GM11168 (cell line): Measurements from ENCODE around the gene TMEM244.
"Not testable (repeated sequence)": the region's sequence is repeated elsewhere in the genome, so short reads cannot be mapped to it uniquely, and the experiment has no call there.

Source experiments
- in situ Hi-C: fragments of 300-500 bp; cut with MboI; formaldehyde crosslinking; loops from one replicate; pipeline ENCODE4 v1.12.0; 2022; ENCODE audit warnings: low sequenced_read_pairs; ENCODE audit not compliant: unreplicated experiment

Gene TMEM244, protein sequence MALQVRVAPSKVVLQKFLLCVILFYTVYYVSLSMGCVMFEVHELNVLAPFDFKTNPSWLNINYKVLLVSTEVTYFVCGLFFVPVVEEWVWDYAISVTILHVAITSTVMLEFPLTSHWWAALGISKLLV

GRCh38 chr6:129860908-129861665 is at the start of gene TMEM244:
TMEM244 (minus strand) TSS chr6:129861315; CDS start chr6:129861188, 127 bp downstream.
- in situ Hi-C loops, result no loop called here

DNA sequence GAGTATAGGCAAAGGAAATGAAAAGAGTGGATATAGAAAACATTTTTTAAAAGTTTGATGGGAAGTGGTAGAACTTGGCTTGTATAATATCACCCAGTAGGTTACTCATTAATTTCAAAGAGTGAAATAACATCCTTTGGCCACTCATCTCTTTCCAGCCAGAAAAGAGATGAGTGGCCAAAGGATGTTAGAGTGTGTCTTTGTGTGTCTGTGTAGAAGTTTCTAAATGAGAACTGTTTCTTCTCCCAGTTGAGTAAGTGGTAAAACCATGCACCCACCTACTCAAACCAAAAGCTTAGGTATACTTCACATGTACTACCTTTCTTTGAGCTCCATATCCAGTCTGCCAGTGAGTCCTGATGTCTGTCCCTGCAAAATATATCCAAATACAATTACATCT is 47.7 kb upstream of the TMEM244 start:
- in situ Hi-C loops, result loop anchor here (25.0 kb wide), 1 partner anchor 1203 kb away; no protein-coding TSS in a partner anchor

DNA sequence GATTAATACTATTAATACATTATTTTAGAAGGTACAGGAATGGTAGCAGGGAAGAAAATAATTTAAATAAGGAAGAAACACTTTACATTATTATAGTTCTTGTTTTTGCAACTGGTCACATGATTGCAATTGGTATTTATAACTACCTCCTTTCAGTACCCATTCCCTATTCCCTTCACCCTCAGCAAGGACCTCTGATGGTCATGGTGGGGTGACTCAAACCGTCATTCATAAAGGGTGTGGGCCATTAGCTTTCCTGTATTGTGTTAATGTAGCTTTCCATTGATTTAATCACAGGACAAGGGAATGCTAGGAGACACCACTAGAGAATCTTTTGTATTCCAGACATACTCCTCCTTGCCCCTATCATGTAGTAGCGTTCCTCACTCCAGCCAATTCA is 47.2 kb upstream of the TMEM244 start:
- in situ Hi-C loops, result loop anchor here (25.0 kb wide), 1 partner anchor 1204 kb away; no protein-coding TSS in a partner anchor

DNA sequence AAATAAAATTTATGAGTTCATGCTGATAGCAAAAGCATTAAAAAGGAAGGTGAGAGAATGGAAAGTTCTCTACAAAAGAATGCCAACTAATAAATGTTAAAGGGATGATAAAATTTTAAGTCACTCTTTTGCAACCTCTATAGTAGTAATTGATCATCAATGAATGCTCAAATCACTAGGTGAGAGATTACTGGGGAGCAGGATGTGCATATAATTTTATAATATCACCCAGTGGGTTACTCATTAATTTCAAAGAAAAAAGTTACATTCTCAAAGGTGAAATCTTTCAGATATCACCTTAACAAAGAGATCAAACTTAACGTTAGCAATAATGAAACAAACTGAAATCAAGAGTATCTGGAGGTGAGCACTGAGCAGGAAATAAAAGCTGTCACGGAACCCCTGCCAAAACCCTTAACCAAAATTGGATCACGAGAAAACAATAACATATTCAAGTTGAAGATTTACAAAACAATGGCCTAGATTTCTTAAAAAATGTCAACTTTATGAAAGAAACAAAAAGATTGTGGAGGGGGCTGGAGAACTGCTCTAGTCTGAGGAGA is 45.5 kb upstream of the TMEM244 start:
- in situ Hi-C loops, result loop anchor here (25.0 kb wide), 1 partner anchor 1206 kb away; no protein-coding TSS in a partner anchor

GRCh38 chr6:129903082-129903481 is 42.0 kb upstream of the TMEM244 start:
- in situ Hi-C loops, result loop anchor here (25.0 kb wide), 1 partner anchor 1209 kb away; no protein-coding TSS in a partner anchor

- in situ Hi-C loops, result loop anchor here (25.0 kb wide), 1 partner anchor 1210 kb away; no protein-coding TSS in a partner anchor
Observed at GRCh38 chr6:129902681-129903080, 41.6 kb upstream of the TMEM244 start.

DNA sequence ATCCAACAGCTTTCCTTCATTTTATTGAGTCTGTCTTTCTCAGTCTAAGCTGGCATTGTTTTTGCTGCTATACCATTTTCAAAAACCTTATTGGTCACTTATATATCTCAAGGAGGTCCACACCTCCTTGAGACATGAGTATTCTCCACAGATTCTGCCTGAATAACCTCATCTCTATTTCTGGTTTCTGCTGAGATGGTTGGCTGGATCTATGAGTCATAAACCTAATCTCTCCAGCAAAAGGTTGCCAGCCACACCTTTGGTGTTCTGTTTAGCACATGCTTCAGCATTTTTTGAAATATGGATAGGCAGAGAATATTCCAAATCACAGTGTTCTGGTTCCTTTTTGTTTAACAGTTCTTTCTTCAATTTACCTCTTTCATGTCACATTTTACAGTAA is 40.8 kb upstream of the TMEM244 start:
- in situ Hi-C loops, result loop anchor here (25.0 kb wide), 1 partner anchor 1210 kb away; no protein-coding TSS in a partner anchor

GRCh38 chr6:129895692-129896091 is 34.6 kb upstream of the TMEM244 start:
- in situ Hi-C loops, result loop anchor here (10.0 kb wide), 1 partner anchor 129 kb away; no protein-coding TSS in a partner anchor

DNA sequence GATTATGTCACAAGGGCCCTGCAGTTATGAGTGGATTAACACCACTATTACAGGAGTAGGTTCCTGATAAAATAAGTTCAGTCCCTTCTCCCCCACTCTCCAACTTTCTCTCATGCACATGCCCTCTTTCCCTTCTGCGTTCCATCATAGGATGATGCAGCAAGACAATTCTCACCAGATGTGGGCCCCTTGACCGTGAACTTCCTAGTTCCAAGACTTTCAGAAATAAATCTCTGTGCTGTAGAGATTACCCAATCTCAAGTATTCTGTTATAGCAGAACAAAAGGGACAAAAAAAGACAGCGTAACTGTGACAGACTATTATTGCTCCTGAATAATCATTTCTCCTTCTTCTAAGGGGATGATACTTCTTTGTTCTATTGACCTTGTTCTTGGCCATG is 33.8 kb upstream of the TMEM244 start:
- in situ Hi-C loops, result loop anchor here (10.0 kb wide), 1 partner anchor 130 kb away; no protein-coding TSS in a partner anchor

DNA sequence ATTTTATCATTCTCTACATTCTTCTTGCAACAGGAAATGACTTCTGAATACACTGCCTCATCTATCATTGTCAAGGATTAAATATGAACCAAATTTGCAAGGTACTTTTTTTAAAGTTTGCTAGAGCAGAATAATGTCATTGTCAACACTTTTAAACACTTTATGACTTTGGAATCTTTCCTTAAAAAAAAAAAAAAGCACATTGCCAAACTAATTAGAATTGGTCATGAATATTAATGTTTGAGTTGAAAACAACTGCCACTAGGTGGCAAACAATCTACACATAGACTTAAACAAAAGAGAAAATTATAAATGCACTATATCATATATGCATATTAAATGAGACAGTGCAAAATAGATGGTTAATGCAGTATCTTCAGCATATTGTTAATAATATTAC is 32.5 kb upstream of the TMEM244 start:
- in situ Hi-C loops, result loop anchor here (10.0 kb wide), 1 partner anchor 131 kb away; no protein-coding TSS in a partner anchor

- in situ Hi-C loops, result loop anchor here (10.0 kb wide), 1 partner anchor 134 kb away; no protein-coding TSS in a partner anchor
Observed at GRCh38 chr6:129890701-129891100, 29.6 kb upstream of the TMEM244 start.

DNA sequence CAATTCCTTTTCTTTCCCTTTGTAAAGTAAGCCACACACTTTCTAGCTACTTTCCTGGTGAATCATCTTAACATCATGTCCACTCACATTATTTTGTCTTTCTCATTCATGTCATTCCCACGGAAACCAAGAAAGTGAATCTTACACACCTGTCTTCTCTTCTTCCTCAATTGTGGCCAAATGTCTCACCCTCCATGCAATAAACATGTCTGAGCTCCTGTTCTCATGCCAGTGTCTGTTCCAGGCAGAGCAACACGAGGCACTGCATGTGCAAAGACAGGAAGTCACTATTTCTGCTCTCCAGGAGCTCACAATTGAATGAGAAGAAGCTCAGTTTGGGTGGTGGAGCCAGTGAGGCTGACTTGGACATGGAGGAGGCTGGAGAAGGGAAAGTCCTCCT is 29.0 kb upstream of the TMEM244 start:
- in situ Hi-C loops, result loop anchor here (10.0 kb wide), 1 partner anchor 135 kb away; no protein-coding TSS in a partner anchor

- in situ Hi-C loops, result no loop called here
Observed at GRCh38 chr6:129889580-129889979, 28.5 kb upstream of the TMEM244 start.

GRCh38 chr6:129886401-129887155 is 25.5 kb upstream of the TMEM244 start:
- in situ Hi-C loops, result no loop called here

- in situ Hi-C loops, result no loop called here
Observed at GRCh38 chr6:129884211-129884610, 23.1 kb upstream of the TMEM244 start.

DNA sequence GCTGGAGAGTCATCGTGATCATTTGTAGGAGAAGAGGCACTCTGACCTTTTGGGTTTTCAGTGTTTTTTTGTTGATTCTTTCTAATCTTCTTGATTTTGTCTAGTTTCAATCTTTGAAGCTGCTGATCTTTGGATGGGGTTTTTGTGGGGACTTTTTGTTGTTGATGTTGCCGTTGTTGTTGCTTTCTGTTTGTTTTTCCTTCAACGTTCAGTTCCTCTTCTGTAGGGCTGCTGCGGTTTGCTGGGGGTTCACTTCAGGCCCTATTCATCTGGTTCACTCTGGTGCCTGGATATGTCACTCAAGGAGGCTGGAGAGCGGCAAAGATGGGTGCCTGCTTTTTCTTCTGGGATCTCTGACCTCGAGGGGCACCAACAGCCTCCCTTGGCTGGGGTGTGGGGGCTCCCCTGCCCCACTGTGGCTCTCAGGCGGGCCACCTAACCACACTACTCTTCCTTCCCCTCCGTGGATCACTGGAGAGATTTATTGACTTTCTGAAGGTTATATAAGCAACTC is 21.5 kb upstream of the TMEM244 start:
- in situ Hi-C loops, result no loop called here

DNA sequence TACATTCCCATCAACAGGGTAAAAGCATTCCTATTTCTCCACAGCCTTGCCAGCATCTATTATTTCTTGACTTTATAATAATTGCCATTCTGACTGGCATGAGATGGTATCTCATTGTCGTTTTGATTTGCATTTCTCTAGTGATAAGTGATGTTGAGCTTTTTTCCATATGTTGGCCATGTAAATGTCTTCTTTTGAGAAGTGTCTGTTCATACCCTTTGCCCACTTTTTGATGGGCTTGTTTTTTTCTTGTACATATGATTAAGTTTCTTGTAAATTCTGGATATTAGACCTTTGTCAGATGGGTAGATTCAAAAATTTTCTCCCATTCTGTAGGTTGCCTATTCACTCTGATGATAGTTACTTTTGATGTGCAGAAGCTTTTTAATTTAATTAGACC is 16.8 kb upstream of the TMEM244 start:
- in situ Hi-C loops, result not testable (repeated sequence)

DNA sequence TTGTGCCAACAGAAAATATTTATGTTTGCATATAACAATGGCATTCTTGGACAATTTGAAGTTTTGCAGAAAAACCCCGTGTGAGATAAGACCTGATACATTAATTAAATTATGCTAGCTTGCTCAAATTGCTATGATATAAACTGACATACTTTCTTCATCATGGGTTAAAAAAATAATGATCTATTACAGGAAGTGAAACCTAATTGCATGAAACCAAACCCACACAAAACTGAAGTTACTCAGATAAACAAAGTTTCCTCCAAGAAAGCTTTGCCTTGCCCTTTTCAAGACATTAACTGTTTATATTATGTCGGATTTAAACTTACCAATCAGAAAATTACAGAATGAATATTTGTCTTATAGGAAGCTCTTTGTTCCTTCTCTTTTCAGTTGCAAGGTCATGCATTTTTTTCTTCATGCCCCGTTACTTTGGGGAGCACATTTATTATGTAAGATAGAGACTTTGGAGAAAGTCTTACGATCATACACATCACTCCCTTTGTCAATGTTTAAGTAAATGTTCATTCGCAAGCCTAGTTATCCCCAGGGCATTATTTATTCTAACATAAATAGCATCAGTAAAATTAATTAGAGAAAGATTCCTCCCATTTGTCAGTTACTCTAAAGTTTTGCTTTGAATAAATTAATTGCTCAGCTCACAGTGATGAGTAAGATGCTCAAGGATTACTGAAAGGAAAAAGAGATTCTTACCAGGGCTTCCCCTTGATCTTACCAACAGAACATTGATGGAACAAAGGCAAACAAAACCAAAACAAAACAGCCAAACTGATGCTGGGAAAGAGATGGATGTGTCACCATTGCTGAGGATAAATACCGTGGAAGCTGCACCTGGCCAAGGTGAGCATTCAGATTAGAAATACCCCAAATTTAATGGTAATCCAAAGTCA is 14.8 kb upstream of the TMEM244 start:
- in situ Hi-C loops, result no loop called here

GRCh38 chr6:129874837-129875236 is 13.7 kb upstream of the TMEM244 start:
- in situ Hi-C loops, result no loop called here
